Natural killer cell (primary cell): ENCODE results near the gene BRME1. TPM values are rescaled to one million over a fixed set of nuclear protein-coding genes. Genes with fewer than 3 reads are reported as not detected.

Experiments used
- ATAC-seq, 3 donors: fragments of 150-1000 bp in 2 of 3; fragments of 200-7000 bp in 1 of 3; cut with Tn5 transposase; 1 replicate in 1 of 3; 2 replicates in 2 of 3; pipeline ENCODE4 v1.10.0; 2021; ENCODE audit warnings: mild to moderate bottlenecking in 2 of 3, moderate library complexity in 2 of 3
- DNase-seq, 2 donors: peaks; one replicate each; pipeline versions ENCODE4 v3.0.0 to v3.0.0-alpha.2; 2013 to 2021; ENCODE audit warnings: mixed read lengths in 1 of 2
- H3K27ac ChIP-seq: one replicate; pipeline ENCODE4 v1.5.1; 2013; ENCODE audit warnings: mild to moderate bottlenecking, low read length
- H3K27me3 ChIP-seq: one replicate; pipeline ENCODE4 v1.6.1; 2013; ENCODE audit warnings: low read length; ENCODE audit not compliant: control insufficient read depth, insufficient read depth
- H3K36me3 ChIP-seq: one replicate; pipeline ENCODE4 v1.6.1; 2013; ENCODE audit warnings: low read length; ENCODE audit not compliant: control insufficient read depth, insufficient read depth
- H3K4me1 ChIP-seq: one replicate; pipeline ENCODE4 v1.6.1; 2013; ENCODE audit warnings: low read length; ENCODE audit not compliant: control insufficient read depth, insufficient read depth
- H3K4me3 ChIP-seq: one replicate; pipeline ENCODE4 v1.5.1; 2013; ENCODE audit warnings: low read length
- H3K9me3 ChIP-seq: one replicate; pipeline ENCODE4 v1.6.1; 2013; ENCODE audit warnings: low read length; ENCODE audit not compliant: control insufficient read depth, insufficient read depth
- H3K27ac Mint-ChIP-seq, 2 donors: one replicate each; pipeline ENCODE4 v1.8.0; 2022; ENCODE audit warnings: mild to moderate bottlenecking in 2 of 2, mixed read lengths in 2 of 2, moderate library complexity in 1 of 2
- H3K27me3 Mint-ChIP-seq, 2 donors: one replicate each; pipeline ENCODE4 v1.8.0; 2022; ENCODE audit warnings: low read depth in 2 of 2, mixed read lengths in 2 of 2
- H3K36me3 Mint-ChIP-seq: one replicate; pipeline ENCODE4 v1.8.0; 2022; ENCODE audit warnings: mixed read lengths
- H3K4me1 Mint-ChIP-seq, 2 donors: one replicate each; pipeline ENCODE4 v1.8.0; 2022; ENCODE audit warnings: mixed read lengths in 2 of 2
- H3K4me3 Mint-ChIP-seq: one replicate; pipeline ENCODE4 v1.8.0; 2022; ENCODE audit warnings: mild to moderate bottlenecking, moderate library complexity, mixed read lengths
- H3K9me3 Mint-ChIP-seq, 2 donors: one replicate each; pipeline ENCODE4 v1.8.0; 2022; ENCODE audit warnings: mixed read lengths in 2 of 2
- WGBS: methylation state at CpG from one replicate; pipeline ENCODE4 v1.1.7; 2013; ENCODE audit warnings: missing lambda C conversion rate; ENCODE audit not compliant: insufficient coverage; 5-methylcytosine and 5-hydroxymethylcytosine counted together
- intact Hi-C: fragments of 100-400 bp; cut with micrococcal nuclease; formaldehyde crosslinking; loops from one replicate; pipeline ENCODE4 v1.14.2; 2022
- total RNA-seq, 4 donors: library from RNA; stranded (reverse); fragments of 120-200 nt in 1 of 4; gene quantifications; one replicate each; pipeline versions ENCODE4 v1.2.3 to v1.2.4, GENCODE V29; 2013 to 2022
- TF ChIP-seq, protein P1 (sequence below): fragments of 200-600 bp; IDR thresholded peaks from one replicate; pipeline ENCODE4 v1.8.0; 2022; ENCODE audit warnings: antibody characterized with exemption

The BRME1 gene
- total RNA-seq, 3 donors from 2014 or later (not counting 1 experiment from before 2014, with no cell fraction given) = 3.8 to 7.7 (median 4.0) TPM

DNA sequence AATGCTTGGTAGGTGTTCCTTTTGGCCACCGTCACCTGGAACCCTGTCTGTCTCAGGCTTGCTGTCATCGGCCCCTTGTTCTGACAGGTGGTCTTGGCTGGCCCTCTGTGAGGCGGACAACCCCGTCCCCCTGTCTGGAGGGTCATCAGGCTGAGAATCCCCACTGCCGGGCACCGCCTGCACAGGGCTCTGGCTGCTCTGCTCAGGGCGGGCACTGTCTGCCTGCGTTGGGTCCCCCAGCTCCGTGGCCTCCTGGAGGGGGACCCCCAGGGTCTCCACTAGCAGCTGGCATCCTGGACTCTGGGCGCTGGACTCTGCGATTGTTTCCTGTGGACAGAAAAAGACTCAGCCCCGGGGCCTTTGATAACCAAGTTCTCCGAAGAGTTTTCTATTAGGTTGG, 15.8 kb downstream of the BRME1 start:
- intact Hi-C loops = no loop called here
- TF ChIP-seq, protein P1, sequence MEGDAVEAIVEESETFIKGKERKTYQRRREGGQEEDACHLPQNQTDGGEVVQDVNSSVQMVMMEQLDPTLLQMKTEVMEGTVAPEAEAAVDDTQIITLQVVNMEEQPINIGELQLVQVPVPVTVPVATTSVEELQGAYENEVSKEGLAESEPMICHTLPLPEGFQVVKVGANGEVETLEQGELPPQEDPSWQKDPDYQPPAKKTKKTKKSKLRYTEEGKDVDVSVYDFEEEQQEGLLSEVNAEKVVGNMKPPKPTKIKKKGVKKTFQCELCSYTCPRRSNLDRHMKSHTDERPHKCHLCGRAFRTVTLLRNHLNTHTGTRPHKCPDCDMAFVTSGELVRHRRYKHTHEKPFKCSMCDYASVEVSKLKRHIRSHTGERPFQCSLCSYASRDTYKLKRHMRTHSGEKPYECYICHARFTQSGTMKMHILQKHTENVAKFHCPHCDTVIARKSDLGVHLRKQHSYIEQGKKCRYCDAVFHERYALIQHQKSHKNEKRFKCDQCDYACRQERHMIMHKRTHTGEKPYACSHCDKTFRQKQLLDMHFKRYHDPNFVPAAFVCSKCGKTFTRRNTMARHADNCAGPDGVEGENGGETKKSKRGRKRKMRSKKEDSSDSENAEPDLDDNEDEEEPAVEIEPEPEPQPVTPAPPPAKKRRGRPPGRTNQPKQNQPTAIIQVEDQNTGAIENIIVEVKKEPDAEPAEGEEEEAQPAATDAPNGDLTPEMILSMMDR = no peak
- no peak for ATAC-seq
- DNase-seq = no peak
- H3K36me3 Mint-ChIP-seq = no peaks in the 10 kb centered on the region
- Histone ChIP-seq H3K4me3 (no peak overlapping the region), H3K9me3 (no peaks in the 10 kb centered on the region), H3K4me1 (peaks cover 35% of the 10 kb centered on the region), H3K27ac (no peak overlapping the region), H3K36me3 (no peaks in the 10 kb centered on the region), H3K27me3 (no peaks in the 10 kb centered on the region)
- 96% methylated on average over 13 of the region's 13 CpGs for WGBS
- no peaks in the 10 kb centered on the region for H3K27me3 Mint-ChIP-seq
- no peak overlapping the region for H3K27ac Mint-ChIP-seq
- no peak overlapping the region for H3K4me3 Mint-ChIP-seq
- H3K9me3 Mint-ChIP-seq = no peaks in the 10 kb centered on the region
- peaks cover 20 to 23% of the 10 kb centered on the region in 2 donors for H3K4me1 Mint-ChIP-seq

DNA sequence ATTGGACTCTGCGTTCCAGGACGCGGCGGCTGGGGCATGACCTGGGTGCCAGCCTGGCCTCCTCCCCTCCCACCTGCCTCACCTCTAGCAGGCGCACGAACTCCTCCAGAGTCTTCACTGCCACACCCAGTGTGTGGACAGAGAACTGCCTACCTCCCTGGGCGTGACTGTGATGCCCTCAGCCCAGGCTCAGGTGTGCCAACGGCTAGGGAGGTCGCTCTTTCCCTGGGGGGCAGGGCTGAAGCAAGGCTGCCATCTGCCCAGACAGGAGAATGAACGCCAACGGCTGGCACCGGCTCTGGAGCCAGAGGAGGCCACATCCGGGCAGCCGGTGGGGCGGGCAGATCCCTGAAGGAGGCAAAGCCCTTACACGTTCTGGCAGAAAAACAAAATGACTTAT, 17.6 kb downstream of the BRME1 start:
- Histone ChIP-seq H3K9me3 (no peaks in the 10 kb centered on the region), H3K27ac (no peak overlapping the region), H3K4me3 (no peak overlapping the region), H3K36me3 (no peaks in the 10 kb centered on the region), H3K27me3 (no peaks in the 10 kb centered on the region), H3K4me1 (peaks cover 54% of the 10 kb centered on the region)
- Mint-ChIP-seq H3K36me3 (no peaks in the 10 kb centered on the region), H3K4me3 (no peak overlapping the region), H3K27ac (peak overlapping the region; percentile 91 to 93), H3K4me1 (peaks cover 26 to 39% of the 10 kb centered on the region in 2 donors), H3K27me3 (no peaks in the 10 kb centered on the region), H3K9me3 (no peaks in the 10 kb centered on the region)
- intact Hi-C loops = loop anchor here (10.0 kb wide), 2 partner anchors 67 to 587 kb away; partner anchors contain the start of genes DCAF15 and PTGER1
- ATAC-seq = no peak
- TF ChIP-seq, protein P1 = no peak
- DNase-seq = no peak
- WGBS = 93% methylated on average over 16 of the region's 16 CpGs

DNA sequence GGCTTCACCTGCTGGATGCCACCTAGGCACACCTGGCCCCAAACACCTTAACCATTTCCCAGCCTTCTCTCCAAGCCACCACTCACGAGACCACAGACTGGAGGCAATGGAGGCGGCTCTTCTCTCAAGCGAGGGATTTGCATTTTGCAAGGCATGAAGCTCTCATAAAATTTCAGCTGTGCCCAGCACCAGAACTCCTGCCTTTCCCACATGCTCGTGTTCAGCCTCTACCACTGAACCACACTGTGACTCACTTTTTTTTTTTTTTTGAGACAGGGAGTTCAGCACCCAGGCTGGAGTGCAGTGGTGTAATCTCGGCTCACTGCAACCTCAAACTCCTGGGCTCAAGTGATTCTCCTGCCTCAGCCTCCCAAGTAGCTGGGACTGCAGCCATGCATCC, 18.4 kb downstream of the BRME1 start:
- intact Hi-C loops = loop anchor here (1.0 to 10.0 kb wide), 3 partner anchors 67 to 587 kb away; partner anchors contain the start of genes DCAF15 and PTGER1
- Mint-ChIP-seq H3K36me3 (no peaks in the 10 kb centered on the region), H3K4me3 (peak overlapping the region; percentile 78), H3K27me3 (no peaks in the 10 kb centered on the region), H3K27ac (peak overlapping the region; percentile 91 to 93), H3K9me3 (no peaks in the 10 kb centered on the region), H3K4me1 (peaks cover 27 to 45% of the 10 kb centered on the region in 2 donors)
- TF ChIP-seq, protein P1 = no peak
- H3K4me3 ChIP-seq = peak overlapping the region; percentile 3
- peaks cover 61% of the 10 kb centered on the region for H3K4me1 ChIP-seq
- no peaks in the 10 kb centered on the region for H3K27me3 ChIP-seq
- no peaks in the 10 kb centered on the region for H3K36me3 ChIP-seq
- DNase-seq (peak in 1 of 2 donors; percentile 60), ATAC-seq (peak; percentile 33 to 49 (median 35))
- peak overlapping the region; percentile 83 for H3K27ac ChIP-seq
- H3K9me3 ChIP-seq = no peaks in the 10 kb centered on the region
- WGBS = 39% methylated on average over 5 of the region's 5 CpGs

DNA sequence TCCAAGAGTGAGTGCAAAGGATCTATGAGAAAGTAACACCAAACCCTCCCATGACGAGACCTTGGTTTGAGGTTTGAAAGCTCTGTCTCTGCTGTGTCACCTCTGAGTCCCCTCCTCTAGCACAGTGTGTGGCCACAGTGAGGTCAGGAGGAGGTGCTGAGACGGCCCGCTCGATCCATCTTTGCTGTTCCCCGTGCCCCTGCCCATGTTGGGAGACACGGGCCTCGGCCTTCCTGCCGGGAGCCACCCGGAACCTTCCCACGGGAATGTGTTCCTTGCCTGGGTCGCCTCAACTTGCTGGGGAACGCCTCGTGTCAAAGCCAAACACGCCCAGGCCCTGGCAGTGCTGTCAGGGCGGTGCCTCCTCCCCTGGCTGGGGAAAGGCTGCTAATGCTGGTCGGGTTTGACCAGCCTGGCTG, 18.9 kb downstream of the BRME1 start:
- H3K4me3 Mint-ChIP-seq = peak overlapping the region; percentile 78
- peak overlapping the region; percentile 83 for H3K27ac ChIP-seq
- H3K9me3 Mint-ChIP-seq = no peaks in the 10 kb centered on the region

More for the DNA sequence above, 18.9 kb downstream of the BRME1 start:
- intact Hi-C loops = loop anchor here (1.0 to 10.0 kb wide), 3 partner anchors 68 to 588 kb away; partner anchors contain the start of genes DCAF15 and PTGER1
- Histone ChIP-seq H3K27me3 (no peaks in the 10 kb centered on the region), H3K9me3 (no peaks in the 10 kb centered on the region), H3K36me3 (no peaks in the 10 kb centered on the region), H3K4me3 (peak overlapping the region; percentile 3), H3K4me1 (peaks cover 66% of the 10 kb centered on the region)
- peak overlapping the region; percentile 91 to 93 for H3K27ac Mint-ChIP-seq
- TF ChIP-seq, protein P1 = no peak
- 40% methylated on average over 16 of the region's 16 CpGs for WGBS
- no peaks in the 10 kb centered on the region for H3K36me3 Mint-ChIP-seq
- no peaks in the 10 kb centered on the region for H3K27me3 Mint-ChIP-seq
- peaks cover 31 to 50% of the 10 kb centered on the region in 2 donors for H3K4me1 Mint-ChIP-seq
- DNase-seq (peak; percentile 75 to 84), ATAC-seq (peak; percentile 85 to 95 (median 94))
